Midbrain (tissue), 1 donor: Measurements from ENCODE around the gene GNAZ.

ENCODE experiments used
- DNase-seq: peaks from one replicate; lab custom pipeline; 2025; lab: John Stamatoyannopoulos, UW

The GNAZ gene

GRCh38 chr22:23064381-23065068, 5.8 kb upstream of the GNAZ start:
- no peak for DNase-seq

GRCh38 chr22:23065069-23065451, 5.3 kb upstream of the GNAZ start:
- no peak for DNase-seq

GRCh38 chr22:23065495-23066122, 4.7 kb upstream of the GNAZ start:
- no peak for DNase-seq

GRCh38 chr22:23066200-23067022, 3.9 kb upstream of the GNAZ start:
- no peak for DNase-seq

GRCh38 chr22:23067023-23067650, 3.2 kb upstream of the GNAZ start:
- no peak for DNase-seq

- DNase-seq, result no peak
Measured at GRCh38 chr22:23067691-23068090, 2.6 kb upstream of the GNAZ start.

- DNase-seq, result no peak
Measured at GRCh38 chr22:23068096-23068831, 2.1 kb upstream of the GNAZ start.

- DNase-seq, result no peak
Measured at GRCh38 chr22:23068832-23069385, 1.4 kb upstream of the GNAZ start.

- peak; percentile 93 for DNase-seq
Measured at GRCh38 chr22:23069502-23070357, 589 bp upstream of the GNAZ start.

- no peak for DNase-seq
Measured at GRCh38 chr22:23071230-23072076, 1.1 kb downstream of the GNAZ start.

- no peak for DNase-seq
Measured at GRCh38 chr22:23072077-23072910, 2.0 kb downstream of the GNAZ start.

- no peak for DNase-seq
Measured at GRCh38 chr22:23072911-23073491, 2.7 kb downstream of the GNAZ start.

- DNase-seq, result no peak
Measured at GRCh38 chr22:23073526-23074229, 3.4 kb downstream of the GNAZ start.

GRCh38 chr22:23074451-23074850, 4.1 kb downstream of the GNAZ start:
- no peak for DNase-seq

- DNase-seq, result no peak
Measured at GRCh38 chr22:23075050-23075449, 4.7 kb downstream of the GNAZ start.

GRCh38 chr22:23075525-23076216, 5.4 kb downstream of the GNAZ start:
- DNase-seq, result no peak
